ENCODE data around the gene PEAK3.

- TF ChIP-seq, protein P1, sequence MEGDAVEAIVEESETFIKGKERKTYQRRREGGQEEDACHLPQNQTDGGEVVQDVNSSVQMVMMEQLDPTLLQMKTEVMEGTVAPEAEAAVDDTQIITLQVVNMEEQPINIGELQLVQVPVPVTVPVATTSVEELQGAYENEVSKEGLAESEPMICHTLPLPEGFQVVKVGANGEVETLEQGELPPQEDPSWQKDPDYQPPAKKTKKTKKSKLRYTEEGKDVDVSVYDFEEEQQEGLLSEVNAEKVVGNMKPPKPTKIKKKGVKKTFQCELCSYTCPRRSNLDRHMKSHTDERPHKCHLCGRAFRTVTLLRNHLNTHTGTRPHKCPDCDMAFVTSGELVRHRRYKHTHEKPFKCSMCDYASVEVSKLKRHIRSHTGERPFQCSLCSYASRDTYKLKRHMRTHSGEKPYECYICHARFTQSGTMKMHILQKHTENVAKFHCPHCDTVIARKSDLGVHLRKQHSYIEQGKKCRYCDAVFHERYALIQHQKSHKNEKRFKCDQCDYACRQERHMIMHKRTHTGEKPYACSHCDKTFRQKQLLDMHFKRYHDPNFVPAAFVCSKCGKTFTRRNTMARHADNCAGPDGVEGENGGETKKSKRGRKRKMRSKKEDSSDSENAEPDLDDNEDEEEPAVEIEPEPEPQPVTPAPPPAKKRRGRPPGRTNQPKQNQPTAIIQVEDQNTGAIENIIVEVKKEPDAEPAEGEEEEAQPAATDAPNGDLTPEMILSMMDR (conservative IDR thresholded peaks at IDR 0.05 in 1 of 2, IDR thresholded peaks at IDR 0.05 in 1 of 2; ENCODE audit: low read depth in 1 of 2, low read length in 2 of 2): no peak
- TF ChIP-seq EZH2 (IDR thresholded peaks at IDR 0.05; ENCODE audit: low read length, missing control alignments): peak; percentile 35
Observed at GRCh38 chr19:2249880-2250765, 31.9 kb downstream of the PEAK3 start.
